WTC11 (cell line): ENCODE measurements around the gene MEX3B. TPM values are rescaled to one million over a fixed set of nuclear protein-coding genes. Genes with fewer than 3 reads are reported as not detected.

Source experiments
- ATAC-seq: fragments of 200-7000 bp; cut with Tn5 transposase; 2 replicates; pipeline ENCODE4 v1.10.0; 2021; ENCODE audit warnings: mild to moderate bottlenecking, moderate library complexity
- CTCF ChIA-PET: fragments of 300-600 bp; sonication (Branson Sonifier 250); formaldehyde crosslinking; loops from one replicate; lab custom pipeline; 2021; ENCODE audit warnings: antibody characterized with exemption; lab: Charles Lee
- POLR2A ChIA-PET: fragments of 350-600 bp; sonication (Branson Sonifier 250); formaldehyde crosslinking; loops from one replicate; lab custom pipeline; 2021; ENCODE audit warnings: antibody characterized with exemption; lab: Charles Lee
- DNase-seq: peaks from one replicate; pipeline ENCODE4 v3.0.0; 2021; ENCODE audit warnings: low spot score
- H3K27ac Mint-ChIP-seq: 2 replicates; pipeline ENCODE4 v1.8.0; 2021; ENCODE audit warnings: mixed read lengths
- H3K27me3 Mint-ChIP-seq: 2 replicates; pipeline ENCODE4 v1.8.0; 2021; ENCODE audit warnings: low read depth, mild to moderate bottlenecking, moderate library complexity, mixed read lengths
- H3K36me3 Mint-ChIP-seq: 2 replicates; pipeline ENCODE4 v1.8.0; 2021; ENCODE audit warnings: mixed read lengths
- H3K4me1 Mint-ChIP-seq: 2 replicates; pipeline ENCODE4 v1.8.0; 2022; ENCODE audit warnings: mixed read lengths
- H3K4me3 Mint-ChIP-seq: 2 replicates; pipeline ENCODE4 v1.8.0; 2021; ENCODE audit warnings: mild to moderate bottlenecking, moderate library complexity, mixed read lengths
- H3K9me3 Mint-ChIP-seq: 2 replicates; pipeline ENCODE4 v1.8.0; 2021; ENCODE audit warnings: mixed read lengths
- CBFB ChIP-seq: sonication (generic); formaldehyde crosslinking; IDR thresholded peaks from 2 replicates; pipeline ENCODE4 v1.8.1; 2022; ENCODE audit warnings: mild to moderate bottlenecking, low read depth, missing genetic modification reagents
- FOXK1 ChIP-seq: sonication (generic); formaldehyde crosslinking; IDR thresholded peaks from 2 replicates; pipeline ENCODE4 v1.8.0; 2022; ENCODE audit warnings: mild to moderate bottlenecking, moderate library complexity, missing genetic modification reagents
- GTF2I ChIP-seq: fragments of 250-450 bp; sonication (Bioruptor Pico); conservative IDR thresholded peaks from 2 replicates; pipeline ENCODE4 v1.4.0; 2021; ENCODE audit warnings: mild to moderate bottlenecking
- HMGA2 ChIP-seq: fragments of 250-450 bp; sonication (Bioruptor Pico); IDR thresholded peaks from 2 replicates; pipeline ENCODE4 v1.4.0; 2021; ENCODE audit warnings: mild to moderate bottlenecking, moderate library complexity
- JUN ChIP-seq: sonication (generic); formaldehyde crosslinking; IDR thresholded peaks from 2 replicates; pipeline ENCODE4 v1.8.0; 2023; ENCODE audit warnings: mild to moderate bottlenecking, missing genetic modification reagents
- MYBL2 ChIP-seq: sonication (generic); formaldehyde crosslinking; IDR thresholded peaks from 2 replicates; pipeline ENCODE4 v1.8.1; 2023; ENCODE audit warnings: mild to moderate bottlenecking, moderate library complexity, missing genetic modification reagents
- OVOL2 ChIP-seq: fragments of 250-450 bp; sonication (Bioruptor Pico); IDR thresholded peaks from 2 replicates; pipeline ENCODE4 v1.9.0; 2021; ENCODE audit warnings: mild to moderate bottlenecking, borderline replicate concordance
- TCF7 ChIP-seq: sonication (generic); formaldehyde crosslinking; IDR thresholded peaks from 2 replicates; pipeline ENCODE4 v1.8.0; 2022; ENCODE audit warnings: mild to moderate bottlenecking, low read depth, missing genetic modification reagents, moderate library complexity
- ZNF121 ChIP-seq: sonication (generic); formaldehyde crosslinking; IDR thresholded peaks from 2 replicates; pipeline ENCODE4 v1.8.0; 2023; ENCODE audit warnings: missing genetic modification reagents
- ZNF219 ChIP-seq: sonication (generic); formaldehyde crosslinking; IDR thresholded peaks from 2 replicates; pipeline ENCODE4 v1.8.0; 2023; ENCODE audit warnings: missing genetic modification reagents, mild to moderate bottlenecking, borderline replicate concordance
- ZNF232 ChIP-seq: sonication (generic); formaldehyde crosslinking; IDR thresholded peaks from 2 replicates; pipeline ENCODE4 v1.8.0; 2022; ENCODE audit warnings: mild to moderate bottlenecking, missing genetic modification reagents
- ZNF263 ChIP-seq: sonication (generic); formaldehyde crosslinking; IDR thresholded peaks from 2 replicates; pipeline ENCODE4 v1.8.1; 2022; ENCODE audit warnings: low read depth, mild to moderate bottlenecking, moderate library complexity, missing genetic modification reagents
- ZNF423 ChIP-seq: fragments of 250-450 bp; sonication (Bioruptor Pico); IDR thresholded peaks from 2 replicates; pipeline ENCODE4 v2.1.2; 2022; ENCODE audit warnings: mild to moderate bottlenecking, moderate library complexity
- total RNA-seq: library from RNA; stranded (reverse); gene quantifications from 3 replicates; pipeline ENCODE4 v1.2.3, GENCODE V29; 2021
- TF ChIP-seq, protein P1 (sequence below): sonication (generic); formaldehyde crosslinking; IDR thresholded peaks from 2 replicates; pipeline ENCODE4 v1.8.0; 2023; ENCODE audit warnings: mild to moderate bottlenecking, missing genetic modification reagents
- TF ChIP-seq, protein P2 (sequence below): sonication (generic); formaldehyde crosslinking; IDR thresholded peaks from 2 replicates; pipeline ENCODE4 v1.8.0; 2022; ENCODE audit warnings: missing genetic modification reagents
- TF ChIP-seq, protein P3 (sequence below): sonication (generic); formaldehyde crosslinking; IDR thresholded peaks from 2 replicates; pipeline ENCODE4 v1.8.0; 2023; ENCODE audit warnings: missing genetic modification reagents
- TF ChIP-seq, protein P4 (sequence below): sonication (generic); formaldehyde crosslinking; IDR thresholded peaks from 2 replicates; pipeline ENCODE4 v1.8.0; 2022; ENCODE audit warnings: mild to moderate bottlenecking, missing genetic modification reagents
- TF ChIP-seq, protein P5 (sequence below): fragments of 200-600 bp; IDR thresholded peaks from 2 replicates; pipeline ENCODE4 v1.8.0; 2022; ENCODE audit warnings: antibody characterized with exemption
- TF ChIP-seq, protein P6 (sequence below): sonication (generic); formaldehyde crosslinking; IDR thresholded peaks from 2 replicates; pipeline ENCODE4 v1.8.1; 2022; ENCODE audit warnings: mild to moderate bottlenecking, missing genetic modification reagents, moderate library complexity, borderline replicate concordance
- TF ChIP-seq, protein P7 (sequence below): fragments of 250-450 bp; sonication (Bioruptor Pico); IDR thresholded peaks from 2 replicates; pipeline ENCODE4 v1.9.0; 2021; ENCODE audit warnings: moderate library complexity, mild to moderate bottlenecking, inconsistent platforms, borderline replicate concordance

MEX3B gene
- total RNA-seq, 1 experiment from 2014 or later = 8.8 TPM

DNA sequence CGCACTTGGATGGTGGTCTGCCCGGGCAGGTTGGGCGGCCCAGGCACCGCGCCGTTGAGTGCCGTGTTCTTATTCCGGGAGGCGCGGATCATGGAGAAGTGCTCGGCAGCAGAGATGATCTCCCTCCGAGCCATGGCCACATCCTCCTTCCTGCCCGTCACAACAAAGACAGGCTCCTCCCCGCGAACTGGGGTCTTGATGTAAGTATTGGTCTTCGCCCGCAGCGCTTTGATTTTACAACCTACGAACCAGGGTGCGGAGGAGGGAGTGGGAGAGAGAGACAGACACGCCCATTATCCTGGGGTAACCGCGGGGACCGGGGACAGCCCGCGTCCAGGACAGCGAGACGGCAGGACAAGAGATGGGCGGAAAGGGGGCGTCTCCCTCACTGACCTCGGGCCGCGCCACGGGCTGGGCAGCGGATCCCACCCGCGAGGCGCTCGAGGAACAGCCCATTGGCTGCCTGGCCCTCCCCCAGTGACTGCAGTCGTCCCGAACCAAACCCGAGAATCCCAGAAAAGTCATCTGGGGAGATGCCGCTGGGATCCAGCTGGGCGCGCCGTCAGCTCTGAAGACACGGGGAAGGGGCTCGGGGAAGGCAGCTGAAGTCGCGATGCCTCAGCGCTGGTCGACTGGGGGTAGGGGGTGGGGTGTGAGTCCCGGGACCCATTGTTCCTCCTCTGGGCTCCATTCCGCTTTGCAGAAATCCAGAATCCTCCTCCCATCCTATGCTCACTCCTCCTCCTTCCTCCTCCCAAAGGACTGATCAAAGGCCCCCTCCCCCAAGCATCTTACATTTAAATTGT is 1.2 kb downstream of the MEX3B start (continued):
- TF ChIP-seq, protein P1, sequence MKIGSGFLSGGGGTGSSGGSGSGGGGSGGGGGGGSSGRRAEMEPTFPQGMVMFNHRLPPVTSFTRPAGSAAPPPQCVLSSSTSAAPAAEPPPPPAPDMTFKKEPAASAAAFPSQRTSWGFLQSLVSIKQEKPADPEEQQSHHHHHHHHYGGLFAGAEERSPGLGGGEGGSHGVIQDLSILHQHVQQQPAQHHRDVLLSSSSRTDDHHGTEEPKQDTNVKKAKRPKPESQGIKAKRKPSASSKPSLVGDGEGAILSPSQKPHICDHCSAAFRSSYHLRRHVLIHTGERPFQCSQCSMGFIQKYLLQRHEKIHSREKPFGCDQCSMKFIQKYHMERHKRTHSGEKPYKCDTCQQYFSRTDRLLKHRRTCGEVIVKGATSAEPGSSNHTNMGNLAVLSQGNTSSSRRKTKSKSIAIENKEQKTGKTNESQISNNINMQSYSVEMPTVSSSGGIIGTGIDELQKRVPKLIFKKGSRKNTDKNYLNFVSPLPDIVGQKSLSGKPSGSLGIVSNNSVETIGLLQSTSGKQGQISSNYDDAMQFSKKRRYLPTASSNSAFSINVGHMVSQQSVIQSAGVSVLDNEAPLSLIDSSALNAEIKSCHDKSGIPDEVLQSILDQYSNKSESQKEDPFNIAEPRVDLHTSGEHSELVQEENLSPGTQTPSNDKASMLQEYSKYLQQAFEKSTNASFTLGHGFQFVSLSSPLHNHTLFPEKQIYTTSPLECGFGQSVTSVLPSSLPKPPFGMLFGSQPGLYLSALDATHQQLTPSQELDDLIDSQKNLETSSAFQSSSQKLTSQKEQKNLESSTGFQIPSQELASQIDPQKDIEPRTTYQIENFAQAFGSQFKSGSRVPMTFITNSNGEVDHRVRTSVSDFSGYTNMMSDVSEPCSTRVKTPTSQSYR (CRISPR knock-in tag) = no peak; the same call in 1 of the 2 replicates
- TF ChIP-seq ZNF232 (CRISPR knock-in tag) (0 out of 2 replicates have a peak, but pooled peaks have one; percentile 61), OVOL2 (no peak), TCF7 (no peak), HMGA2 (no peak), CBFB (CRISPR knock-in tag) (no peak), ZNF423 (CRISPR knock-in tag) (no peak)
- TF ChIP-seq, protein P2, sequence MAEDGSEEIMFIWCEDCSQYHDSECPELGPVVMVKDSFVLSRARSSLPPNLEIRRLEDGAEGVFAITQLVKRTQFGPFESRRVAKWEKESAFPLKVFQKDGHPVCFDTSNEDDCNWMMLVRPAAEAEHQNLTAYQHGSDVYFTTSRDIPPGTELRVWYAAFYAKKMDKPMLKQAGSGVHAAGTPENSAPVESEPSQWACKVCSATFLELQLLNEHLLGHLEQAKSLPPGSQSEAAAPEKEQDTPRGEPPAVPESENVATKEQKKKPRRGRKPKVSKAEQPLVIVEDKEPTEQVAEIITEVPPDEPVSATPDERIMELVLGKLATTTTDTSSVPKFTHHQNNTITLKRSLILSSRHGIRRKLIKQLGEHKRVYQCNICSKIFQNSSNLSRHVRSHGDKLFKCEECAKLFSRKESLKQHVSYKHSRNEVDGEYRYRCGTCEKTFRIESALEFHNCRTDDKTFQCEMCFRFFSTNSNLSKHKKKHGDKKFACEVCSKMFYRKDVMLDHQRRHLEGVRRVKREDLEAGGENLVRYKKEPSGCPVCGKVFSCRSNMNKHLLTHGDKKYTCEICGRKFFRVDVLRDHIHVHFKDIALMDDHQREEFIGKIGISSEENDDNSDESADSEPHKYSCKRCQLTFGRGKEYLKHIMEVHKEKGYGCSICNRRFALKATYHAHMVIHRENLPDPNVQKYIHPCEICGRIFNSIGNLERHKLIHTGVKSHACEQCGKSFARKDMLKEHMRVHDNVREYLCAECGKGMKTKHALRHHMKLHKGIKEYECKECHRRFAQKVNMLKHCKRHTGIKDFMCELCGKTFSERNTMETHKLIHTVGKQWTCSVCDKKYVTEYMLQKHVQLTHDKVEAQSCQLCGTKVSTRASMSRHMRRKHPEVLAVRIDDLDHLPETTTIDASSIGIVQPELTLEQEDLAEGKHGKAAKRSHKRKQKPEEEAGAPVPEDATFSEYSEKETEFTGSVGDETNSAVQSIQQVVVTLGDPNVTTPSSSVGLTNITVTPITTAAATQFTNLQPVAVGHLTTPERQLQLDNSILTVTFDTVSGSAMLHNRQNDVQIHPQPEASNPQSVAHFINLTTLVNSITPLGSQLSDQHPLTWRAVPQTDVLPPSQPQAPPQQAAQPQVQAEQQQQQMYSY (CRISPR knock-in tag) = peak; percentile 91
- TF ChIP-seq, protein P3, sequence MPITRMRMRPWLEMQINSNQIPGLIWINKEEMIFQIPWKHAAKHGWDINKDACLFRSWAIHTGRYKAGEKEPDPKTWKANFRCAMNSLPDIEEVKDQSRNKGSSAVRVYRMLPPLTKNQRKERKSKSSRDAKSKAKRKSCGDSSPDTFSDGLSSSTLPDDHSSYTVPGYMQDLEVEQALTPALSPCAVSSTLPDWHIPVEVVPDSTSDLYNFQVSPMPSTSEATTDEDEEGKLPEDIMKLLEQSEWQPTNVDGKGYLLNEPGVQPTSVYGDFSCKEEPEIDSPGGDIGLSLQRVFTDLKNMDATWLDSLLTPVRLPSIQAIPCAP (CRISPR knock-in tag) = no peak
- TF ChIP-seq, protein P4, sequence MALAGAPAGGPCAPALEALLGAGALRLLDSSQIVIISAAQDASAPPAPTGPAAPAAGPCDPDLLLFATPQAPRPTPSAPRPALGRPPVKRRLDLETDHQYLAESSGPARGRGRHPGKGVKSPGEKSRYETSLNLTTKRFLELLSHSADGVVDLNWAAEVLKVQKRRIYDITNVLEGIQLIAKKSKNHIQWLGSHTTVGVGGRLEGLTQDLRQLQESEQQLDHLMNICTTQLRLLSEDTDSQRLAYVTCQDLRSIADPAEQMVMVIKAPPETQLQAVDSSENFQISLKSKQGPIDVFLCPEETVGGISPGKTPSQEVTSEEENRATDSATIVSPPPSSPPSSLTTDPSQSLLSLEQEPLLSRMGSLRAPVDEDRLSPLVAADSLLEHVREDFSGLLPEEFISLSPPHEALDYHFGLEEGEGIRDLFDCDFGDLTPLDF (CRISPR knock-in tag) = no peak
- TF ChIP-seq, protein P5, sequence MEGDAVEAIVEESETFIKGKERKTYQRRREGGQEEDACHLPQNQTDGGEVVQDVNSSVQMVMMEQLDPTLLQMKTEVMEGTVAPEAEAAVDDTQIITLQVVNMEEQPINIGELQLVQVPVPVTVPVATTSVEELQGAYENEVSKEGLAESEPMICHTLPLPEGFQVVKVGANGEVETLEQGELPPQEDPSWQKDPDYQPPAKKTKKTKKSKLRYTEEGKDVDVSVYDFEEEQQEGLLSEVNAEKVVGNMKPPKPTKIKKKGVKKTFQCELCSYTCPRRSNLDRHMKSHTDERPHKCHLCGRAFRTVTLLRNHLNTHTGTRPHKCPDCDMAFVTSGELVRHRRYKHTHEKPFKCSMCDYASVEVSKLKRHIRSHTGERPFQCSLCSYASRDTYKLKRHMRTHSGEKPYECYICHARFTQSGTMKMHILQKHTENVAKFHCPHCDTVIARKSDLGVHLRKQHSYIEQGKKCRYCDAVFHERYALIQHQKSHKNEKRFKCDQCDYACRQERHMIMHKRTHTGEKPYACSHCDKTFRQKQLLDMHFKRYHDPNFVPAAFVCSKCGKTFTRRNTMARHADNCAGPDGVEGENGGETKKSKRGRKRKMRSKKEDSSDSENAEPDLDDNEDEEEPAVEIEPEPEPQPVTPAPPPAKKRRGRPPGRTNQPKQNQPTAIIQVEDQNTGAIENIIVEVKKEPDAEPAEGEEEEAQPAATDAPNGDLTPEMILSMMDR = no peak

DNA sequence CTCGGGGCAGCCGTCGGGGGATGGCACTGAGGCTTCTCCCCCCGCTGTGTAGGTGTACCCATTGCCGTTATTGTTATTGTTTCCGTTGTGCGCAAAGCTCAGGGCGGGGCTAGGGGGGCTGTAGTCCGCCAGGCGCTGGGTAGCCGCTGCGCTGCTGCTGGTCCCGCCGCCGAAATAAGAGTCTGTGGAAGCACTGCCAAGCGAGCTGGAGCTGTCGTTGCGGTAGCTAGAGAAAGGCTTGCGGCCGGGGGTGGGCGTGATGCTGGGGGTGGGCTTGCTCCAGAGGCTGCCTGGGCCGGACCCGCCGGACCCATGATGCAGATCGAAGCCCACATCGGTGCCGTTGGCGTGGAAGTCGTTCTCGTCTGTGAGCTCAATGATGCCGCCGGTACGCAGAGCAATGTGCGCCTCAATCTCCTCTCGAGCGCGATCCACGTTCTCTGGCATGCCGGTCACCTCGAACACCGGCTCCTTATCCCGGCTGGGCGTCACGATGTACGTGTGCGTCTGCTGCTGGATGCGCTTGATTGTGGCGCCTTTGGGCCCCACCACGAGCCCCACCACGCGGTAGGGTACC is 1.9 kb downstream of the MEX3B start:
- ATAC-seq (no peak), DNase-seq (peak; percentile 48)
- H3K27ac Mint-ChIP-seq = no peak overlapping the region
- H3K4me1 Mint-ChIP-seq = peaks cover 35% of the 10 kb centered on the region
- ChIA-PET POLR2A (interaction anchor here (1.0 kb wide), 1 partner anchor 13 kb away, joined by 3 read pairs; no protein-coding TSS in a partner anchor), CTCF (interaction anchor here (1.0 to 2.2 kb wide), 12 partner anchors 12 to 230 kb away, joined by 3 to 10 read pairs (median 4); no protein-coding TSS in a partner anchor)
- no peaks in the 10 kb centered on the region for H3K36me3 Mint-ChIP-seq
- no peaks in the 10 kb centered on the region for H3K9me3 Mint-ChIP-seq
- peaks cover 38% of the 10 kb centered on the region for H3K27me3 Mint-ChIP-seq
- H3K4me3 Mint-ChIP-seq = peak overlapping the region; percentile 93
- TF ChIP-seq ZNF121 (CRISPR knock-in tag) (peak; percentile 16; the same call in 1 of the 2 replicates), ZNF219 (CRISPR knock-in tag) (no peak), JUN (0 out of 2 replicates have a peak, but pooled peaks have one; percentile 46), FOXK1 (no peak), ZNF263 (CRISPR knock-in tag) (no peak), GTF2I (CRISPR knock-in tag) (no peak), MYBL2 (peak; percentile 4; the same call in 1 of the 2 replicates)
- TF ChIP-seq, protein P6, sequence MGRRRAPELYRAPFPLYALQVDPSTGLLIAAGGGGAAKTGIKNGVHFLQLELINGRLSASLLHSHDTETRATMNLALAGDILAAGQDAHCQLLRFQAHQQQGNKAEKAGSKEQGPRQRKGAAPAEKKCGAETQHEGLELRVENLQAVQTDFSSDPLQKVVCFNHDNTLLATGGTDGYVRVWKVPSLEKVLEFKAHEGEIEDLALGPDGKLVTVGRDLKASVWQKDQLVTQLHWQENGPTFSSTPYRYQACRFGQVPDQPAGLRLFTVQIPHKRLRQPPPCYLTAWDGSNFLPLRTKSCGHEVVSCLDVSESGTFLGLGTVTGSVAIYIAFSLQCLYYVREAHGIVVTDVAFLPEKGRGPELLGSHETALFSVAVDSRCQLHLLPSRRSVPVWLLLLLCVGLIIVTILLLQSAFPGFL (CRISPR knock-in tag) = no peak
- TF ChIP-seq, protein P7, sequence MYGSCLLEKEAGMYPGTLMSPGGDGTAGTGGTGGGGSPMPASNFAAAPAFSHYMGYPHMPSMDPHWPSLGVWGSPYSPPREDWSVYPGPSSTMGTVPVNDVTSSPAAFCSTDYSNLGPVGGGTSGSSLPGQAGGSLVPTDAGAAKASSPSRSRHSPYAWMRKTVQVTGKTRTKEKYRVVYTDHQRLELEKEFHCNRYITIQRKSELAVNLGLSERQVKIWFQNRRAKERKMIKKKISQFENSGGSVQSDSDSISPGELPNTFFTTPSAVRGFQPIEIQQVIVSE = no peak
- TF ChIP-seq, protein P5 = no peak
